Inferior parietal cortex (tissue), 1 donor: ENCODE data around the gene SLC4A1AP.

ENCODE experiments used
- DNase-seq: peaks from one replicate; pipeline ENCODE4 v3.0.0-alpha.2; 2016; ENCODE audit errors: extremely low spot score

Gene SLC4A1AP

GRCh38 chr2:27741673-27742072 is 78.0 kb downstream of the SLC4A1AP start:
- no peak for DNase-seq

- DNase-seq, result no peak
These were observed 78.9 kb downstream of the SLC4A1AP start for GRCh38 chr2:27742571-27742970.
